Smooth muscle cell (in vitro differentiated cells): ENCODE data around the gene WWC1. TPM values are rescaled to one million over a fixed set of nuclear protein-coding genes. Genes with fewer than 3 reads are reported as not detected.

Experiments
- DNase-seq: peaks from one replicate; lab custom pipeline; 2025; ENCODE audit not compliant: unreplicated experiment; lab: John Stamatoyannopoulos, UW
- H2AFZ ChIP-seq: fragments of 200-600 bp; sonication (generic); 2 replicates; pipeline ENCODE4 v1.6.0; 2016; ENCODE audit warnings: antibody characterized with exemption, low read depth, mild to moderate bottlenecking
- H3F3A ChIP-seq: fragments of 200-600 bp; sonication (generic); 2 replicates; pipeline ENCODE4 v1.6.0; 2017; ENCODE audit warnings: antibody characterized with exemption, low read depth
- H3K27ac ChIP-seq: fragments of 200-600 bp; sonication (generic); 2 replicates; pipeline ENCODE4 v1.5.1; 2016; ENCODE audit warnings: low read depth, mild to moderate bottlenecking
- H3K27me3 ChIP-seq: fragments of 200-600 bp; sonication (generic); 2 replicates; pipeline ENCODE4 v1.6.1; 2016; ENCODE audit warnings: low read depth, mild to moderate bottlenecking
- H3K36me3 ChIP-seq: fragments of 200-600 bp; sonication (generic); 2 replicates; pipeline ENCODE4 v1.5.1; 2016; ENCODE audit warnings: low read depth
- H3K4me1 ChIP-seq: fragments of 200-600 bp; sonication (generic); 2 replicates; pipeline ENCODE4 v1.5.1; 2016; ENCODE audit warnings: low read depth
- H3K4me2 ChIP-seq: fragments of 200-600 bp; sonication (generic); 2 replicates; pipeline ENCODE4 v1.6.0; 2016; ENCODE audit warnings: mild to moderate bottlenecking
- H3K4me3 ChIP-seq: fragments of 200-600 bp; sonication (generic); 2 replicates; pipeline ENCODE4 v1.5.1; 2016; ENCODE audit warnings: mild to moderate bottlenecking
- H3K79me2 ChIP-seq: fragments of 200-600 bp; sonication (generic); 2 replicates; pipeline ENCODE4 v1.6.0; 2016; ENCODE audit warnings: low read depth, mild to moderate bottlenecking
- H3K9ac ChIP-seq: fragments of 200-600 bp; sonication (generic); 2 replicates; pipeline ENCODE4 v1.6.0; 2016; ENCODE audit warnings: low read depth
- H3K9me3 ChIP-seq: fragments of 200-600 bp; sonication (generic); replicated peaks from 2 replicates; pipeline ENCODE4 v1.5.1; 2016; ENCODE audit warnings: low read depth
- H4K20me1 ChIP-seq: fragments of 200-600 bp; sonication (generic); 2 replicates; pipeline ENCODE4 v1.6.0; 2016; ENCODE audit warnings: low read depth
- CTCF ChIP-seq: fragments of 200-600 bp; sonication (generic); IDR thresholded peaks from 2 replicates; pipeline ENCODE4 v1.5.1; 2017; ENCODE audit warnings: borderline replicate concordance, mild to moderate bottlenecking, antibody characterized with exemption; ENCODE audit not compliant: insufficient read depth, poor library complexity, severe bottlenecking
- WGBS: methylation state at CpG from one replicate; pipeline ENCODE4 v1.1.7; 2016; ENCODE audit warnings: low lambda C conversion rate; 5-methylcytosine and 5-hydroxymethylcytosine counted together
- polyA plus RNA-seq: library from polyadenylated mRNA; unstranded; fragments of >200 nt; fragmentation: Nextera tagmentation; extraction: Ambion mirVana; gene quantifications from 2 replicates; pipeline ENCODE4 v1.2.1, GENCODE V29; 2016
- total RNA-seq: library from RNA; depleted of rRNA; stranded (reverse); fragments of >200 nt; gene quantifications from 2 replicates; pipeline ENCODE4 v1.2.3, GENCODE V29; 2014

WWC1 gene
- total and polyA plus RNA-seq, 2 experiments from 2014 or later = 3.7 to 7.5 TPM

DNA sequence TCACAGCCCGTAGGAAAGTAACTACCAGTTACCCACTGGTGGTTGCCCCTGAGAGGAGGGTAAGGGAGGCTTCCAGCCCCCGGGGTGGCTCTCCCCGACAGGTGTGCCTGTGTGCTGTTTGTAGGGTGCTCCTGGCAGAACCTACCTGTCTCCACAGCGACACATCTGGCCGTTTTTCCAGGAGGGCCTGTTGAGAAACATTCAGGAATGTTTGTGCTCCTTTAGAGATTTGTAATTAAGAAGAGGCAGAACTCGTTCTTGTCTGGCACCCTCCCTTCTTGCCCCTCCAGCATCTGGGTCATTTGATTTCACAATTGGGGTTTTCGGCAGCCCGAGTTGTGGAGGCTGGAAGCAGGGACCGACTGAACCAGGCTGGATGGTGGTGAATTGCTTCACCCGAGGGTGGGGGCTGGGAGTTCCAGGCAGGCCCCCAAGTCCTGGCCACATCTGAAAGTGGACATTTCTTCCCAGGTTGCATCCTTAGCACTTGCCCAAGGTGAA, 74.2 kb downstream of the WWC1 start:
- DNase-seq = no peak
- H3K79me2 ChIP-seq = peaks cover 2% of the 10 kb centered on the region
- no peak overlapping the region for H3K4me3 ChIP-seq
- TF ChIP-seq CTCF = peak; percentile 28
- H3K4me1 ChIP-seq = peaks cover 16% of the 10 kb centered on the region
- no peaks in the 10 kb centered on the region for H3K36me3 ChIP-seq
- H3K9ac ChIP-seq = no peak overlapping the region
- 47% methylated on average over 10 of the region's 10 CpGs for WGBS
- H3F3A ChIP-seq = peaks cover 9% of the 10 kb centered on the region
- H4K20me1 ChIP-seq = no peaks in the 10 kb centered on the region
- no peaks in the 10 kb centered on the region for H3K9me3 ChIP-seq
- peak overlapping the region; percentile 37 for H3K4me2 ChIP-seq
- H2AFZ ChIP-seq = no peak overlapping the region
- H3K27me3 ChIP-seq = no peaks in the 10 kb centered on the region
- H3K27ac ChIP-seq = peak overlapping the region; percentile 57

DNA sequence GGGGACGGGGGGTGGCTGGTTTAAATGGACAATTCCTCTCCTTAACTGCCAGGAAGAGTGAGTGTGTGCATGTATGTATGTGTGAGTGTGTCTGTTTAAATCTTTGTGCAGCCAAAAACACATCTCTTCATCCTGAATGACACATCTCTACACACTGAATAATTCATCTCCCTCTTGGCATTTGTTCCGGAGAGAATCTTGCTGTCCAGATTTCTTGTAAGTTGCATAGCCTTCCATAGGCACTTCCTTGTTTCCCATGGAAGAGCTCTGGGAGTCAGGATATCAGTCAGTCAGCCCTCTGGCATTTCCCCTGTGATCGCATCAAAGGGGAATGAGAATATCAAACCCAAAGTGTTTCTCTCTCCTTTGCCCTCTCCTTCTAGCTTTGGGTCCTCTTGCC, 74.7 kb downstream of the WWC1 start:
- Histone ChIP-seq H4K20me1 (no peaks in the 10 kb centered on the region), H3K4me2 (peak overlapping the region; percentile 37), H3K27me3 (no peaks in the 10 kb centered on the region), H3K9ac (no peak overlapping the region), H3K9me3 (no peaks in the 10 kb centered on the region), H3K36me3 (no peaks in the 10 kb centered on the region), H3K79me2 (no peaks in the 10 kb centered on the region), H3K4me1 (peaks cover 16% of the 10 kb centered on the region), H3K4me3 (no peak overlapping the region), H2AFZ (no peak overlapping the region), H3F3A (peaks cover 9% of the 10 kb centered on the region), H3K27ac (peak overlapping the region; percentile 57)
- 35% methylated on average over 3 of the region's 3 CpGs for WGBS
- TF ChIP-seq CTCF = no peak
- DNase-seq = no peak

GRCh38 chr5:168368854-168369253, 77.4 kb downstream of the WWC1 start:
- Histone ChIP-seq H3K4me3 (no peak overlapping the region), H3K4me1 (peaks cover 16% of the 10 kb centered on the region), H3K9ac (no peak overlapping the region), H3K27me3 (no peaks in the 10 kb centered on the region), H3K36me3 (no peaks in the 10 kb centered on the region), H3K9me3 (no peaks in the 10 kb centered on the region), H2AFZ (no peak overlapping the region), H3K4me2 (no peak overlapping the region), H3F3A (peaks cover 9% of the 10 kb centered on the region), H4K20me1 (no peaks in the 10 kb centered on the region), H3K27ac (no peak overlapping the region), H3K79me2 (no peaks in the 10 kb centered on the region)
- DNase-seq = no peak
- no peak for TF ChIP-seq CTCF
- WGBS = 88% methylated on average over 3 of the region's 3 CpGs

GRCh38 chr5:168370831-168371230, 79.4 kb downstream of the WWC1 start:
- WGBS = 95% methylated on average over 4 of the region's 4 CpGs

More at GRCh38 chr5:168370831-168371230, 79.4 kb downstream of the WWC1 start:
- no peak for DNase-seq
- peaks cover under 1% of the 10 kb centered on the region for H3K4me1 ChIP-seq
- no peak overlapping the region for H3K4me2 ChIP-seq
- H3K36me3 ChIP-seq = no peaks in the 10 kb centered on the region
- H3K9ac ChIP-seq = no peak overlapping the region
- H2AFZ ChIP-seq = no peak overlapping the region
- H3K27ac ChIP-seq = no peak overlapping the region
- no peaks in the 10 kb centered on the region for H3K9me3 ChIP-seq
- TF ChIP-seq CTCF = no peak
- H3K79me2 ChIP-seq = no peaks in the 10 kb centered on the region
- no peaks in the 10 kb centered on the region for H3K27me3 ChIP-seq
- H3K4me3 ChIP-seq = no peak overlapping the region
- no peaks in the 10 kb centered on the region for H3F3A ChIP-seq
- H4K20me1 ChIP-seq = no peaks in the 10 kb centered on the region
